ENCODE measurements around the gene LTB4R2. TPM values are rescaled to one million over a fixed set of nuclear protein-coding genes. Genes with fewer than 3 reads are reported as not detected.

The LTB4R2 gene
- polyA plus RNA-seq, 1 experiment, result 0.91 TPM

GRCh38 chr14:24283796-24284460, 26.0 kb upstream of the LTB4R2 start:
- Histone ChIP-seq H3K27me3 (ENCODE audit: control insufficient read depth, insufficient read depth, low read length) (no peaks in the 10 kb centered on the region), H3K9me3 (ENCODE audit: control insufficient read depth, insufficient read depth, low read length) (no peaks in the 10 kb centered on the region), H3K4me3 (ENCODE audit: low read depth, low read length) (no peak overlapping the region), H3K27ac (ENCODE audit: low read depth, low read length) (no peak overlapping the region)
- DNase-seq (ENCODE audit: low read depth, low spot score), result no peak
- ChIA-PET CTCF (interaction anchor here (0.7 to 3.6 kb wide), 3 partner anchors 13 to 1297 kb away, joined by 3 to 20 read pairs (median 6); partner anchors contain the start of gene CIDEB), POLR2A (no interaction called here)
- TF ChIP-seq CTCF (IDR thresholded peaks at IDR 0.05; ENCODE audit: low read depth, low read length), result no peak

GRCh38 chr14:24284501-24285035, 25.4 kb upstream of the LTB4R2 start:
- DNase-seq (ENCODE audit: low read depth, low spot score), result no peak
- CTCF ChIA-PET, result interaction anchor here (1.1 to 3.6 kb wide), 2 partner anchors 13 to 24 kb away, joined by 6 to 20 read pairs; partner anchors contain the start of gene CIDEB
- Histone ChIP-seq H3K27ac (ENCODE audit: low read depth, low read length) (no peak overlapping the region), H3K4me3 (ENCODE audit: low read depth, low read length) (no peak overlapping the region), H3K27me3 (ENCODE audit: control insufficient read depth, insufficient read depth, low read length) (no peaks in the 10 kb centered on the region), H3K9me3 (ENCODE audit: control insufficient read depth, insufficient read depth, low read length) (no peaks in the 10 kb centered on the region)
- POLR2A ChIA-PET, result no interaction called here
- no peak for TF ChIP-seq CTCF (IDR thresholded peaks at IDR 0.05; ENCODE audit: low read depth, low read length)

GRCh38 chr14:24285351-24285750, 24.6 kb upstream of the LTB4R2 start:
- CTCF ChIA-PET, result interaction anchor here (3.6 kb wide), 1 partner anchor 12 kb away, joined by 20 read pairs; no protein-coding TSS in a partner anchor
- TF ChIP-seq CTCF (IDR thresholded peaks at IDR 0.05; ENCODE audit: low read depth, low read length), result no peak

GRCh38 chr14:24286996-24287395, 22.9 kb upstream of the LTB4R2 start:
- Histone ChIP-seq H3K27ac (ENCODE audit: low read depth, low read length) (no peak overlapping the region), H3K27me3 (ENCODE audit: control insufficient read depth, insufficient read depth, low read length) (no peaks in the 10 kb centered on the region), H3K4me3 (ENCODE audit: low read depth, low read length) (no peak overlapping the region), H3K9me3 (ENCODE audit: control insufficient read depth, insufficient read depth, low read length) (no peaks in the 10 kb centered on the region)
- POLR2A ChIA-PET, result interaction anchor here (0.8 kb wide), 1 partner anchor 44 kb away, joined by 4 read pairs; no protein-coding TSS in a partner anchor
- no peak for DNase-seq (ENCODE audit: low read depth, low spot score)
- no peak for TF ChIP-seq CTCF (IDR thresholded peaks at IDR 0.05; ENCODE audit: low read depth, low read length)
- CTCF ChIA-PET, result no interaction called here

More at GRCh38 chr14:24285351-24285750, 24.6 kb upstream of the LTB4R2 start:
- Histone ChIP-seq H3K27me3 (ENCODE audit: control insufficient read depth, insufficient read depth, low read length) (no peaks in the 10 kb centered on the region), H3K27ac (ENCODE audit: low read depth, low read length) (no peak overlapping the region), H3K9me3 (ENCODE audit: control insufficient read depth, insufficient read depth, low read length) (no peaks in the 10 kb centered on the region), H3K4me3 (ENCODE audit: low read depth, low read length) (no peak overlapping the region)
- POLR2A ChIA-PET, result no interaction called here
- DNase-seq (ENCODE audit: low read depth, low spot score), result no peak

GRCh38 chr14:24289649-24290280, 20.2 kb upstream of the LTB4R2 start:
- POLR2A ChIA-PET, result no interaction called here
- H3K9me3 ChIP-seq (ENCODE audit: control insufficient read depth, insufficient read depth, low read length), result no peaks in the 10 kb centered on the region
- CTCF ChIA-PET, result interaction anchor here (1.0 to 2.4 kb wide), 2 partner anchors 8 to 18 kb away, joined by 3 to 12 read pairs; partner anchors contain the start of gene CIDEB
- no peak for TF ChIP-seq CTCF (IDR thresholded peaks at IDR 0.05; ENCODE audit: low read depth, low read length)
- no peak for DNase-seq (ENCODE audit: low read depth, low spot score)
- no peak overlapping the region for H3K27ac ChIP-seq (ENCODE audit: low read depth, low read length)
- H3K27me3 ChIP-seq (ENCODE audit: control insufficient read depth, insufficient read depth, low read length), result no peaks in the 10 kb centered on the region
- no peak overlapping the region for H3K4me3 ChIP-seq (ENCODE audit: low read depth, low read length)
